Left renal pelvis (tissue), 4 donors: Measurements from ENCODE around the gene GGN. TPM values are rescaled to one million over a fixed set of nuclear protein-coding genes. Genes with fewer than 3 reads are reported as not detected.

Experiments
- polyA plus RNA-seq, 4 donors: library from polyadenylated mRNA; unstranded; fragments of 120-200 nt; gene quantifications; one replicate each; pipeline ENCODE4 v1.2.1, GENCODE V29; 2013; ENCODE audit not compliant: insufficient read length in 4 of 4

The GGN gene
- polyA plus RNA-seq, 4 donors = 0.19 to 0.92 (median 0.56) TPM

Other genes with a start within 250 kb of the GGN start
- gene DPF1, start 163.8 kb downstream of the GGN start, polyA plus RNA-seq = 1 to 10 TPM; 1.6 to 3.3 (median 1.7) TPM
- 1 to 10 TPM; 4.8 to 8.3 (median 6.4) TPM for gene PPP1R14A, start 131.7 kb downstream of the GGN start, polyA plus RNA-seq
- gene SPINT2, start 123.5 kb downstream of the GGN start, polyA plus RNA-seq = 100 to 1,000 TPM in 3 of 4 donors, 10 to 100 TPM in 1; 63.5 to 344 (median 297) TPM
- 10 to 100 TPM in 2 of 4 donors, 1 to 10 TPM in 2; 7.1 to 20.6 (median 11.5) TPM for gene C19orf33, start 83.8 kb downstream of the GGN start, polyA plus RNA-seq
- gene YIF1B, start 72.1 kb downstream of the GGN start, polyA plus RNA-seq = 10 to 100 TPM; 28.3 to 40.9 (median 32.1) TPM
- 1 to 10 TPM; 2.5 to 3.9 (median 3.0) TPM for gene KCNK6, start 68.2 kb downstream of the GGN start, polyA plus RNA-seq
- gene CATSPERG, start 52.2 kb downstream of the GGN start, polyA plus RNA-seq = 1 to 10 TPM; 3.7 to 8.5 (median 5.2) TPM
- gene PSMD8, start 13.5 kb downstream of the GGN start, polyA plus RNA-seq = 100 to 1,000 TPM; 124 to 168 (median 161) TPM
- 1 to 10 TPM in 3 of 4 donors, under 1 TPM in 1; 0.63 to 1.8 (median 1.2) TPM for gene SPRED3, start 663 bp upstream of the GGN start, polyA plus RNA-seq
- 10 to 100 TPM; 10.4 to 23.6 (median 14.2) TPM for gene FAM98C, start 15.1 kb upstream of the GGN start, polyA plus RNA-seq
- gene RASGRP4, start 38.2 kb upstream of the GGN start, polyA plus RNA-seq = 1 to 10 TPM in 2 of 4 donors, under 1 TPM in 2; 0.75 to 1.8 (median 0.99) TPM
- gene RYR1, start 45.7 kb upstream of the GGN start, polyA plus RNA-seq = 10 to 100 TPM in 1 of 4 donors, 1 to 10 TPM in 3; 4.0 to 11.9 (median 4.9) TPM
- 1 to 10 TPM; 2.0 to 4.2 (median 3.1) TPM for gene MAP4K1, start 229.9 kb upstream of the GGN start, polyA plus RNA-seq
- 100 to 1,000 TPM; 209 to 326 (median 302) TPM for gene EIF3K, start 231.2 kb upstream of the GGN start, polyA plus RNA-seq